ENCODE data around the gene INSC. TPM values are rescaled to one million over a fixed set of nuclear protein-coding genes. Genes with fewer than 3 reads are reported as not detected.

INSC gene
- total RNA-seq, 6 donors from 2014 or later: 0.14 to 1.7 (median 1.0) TPM; not detected in 3

DNA sequence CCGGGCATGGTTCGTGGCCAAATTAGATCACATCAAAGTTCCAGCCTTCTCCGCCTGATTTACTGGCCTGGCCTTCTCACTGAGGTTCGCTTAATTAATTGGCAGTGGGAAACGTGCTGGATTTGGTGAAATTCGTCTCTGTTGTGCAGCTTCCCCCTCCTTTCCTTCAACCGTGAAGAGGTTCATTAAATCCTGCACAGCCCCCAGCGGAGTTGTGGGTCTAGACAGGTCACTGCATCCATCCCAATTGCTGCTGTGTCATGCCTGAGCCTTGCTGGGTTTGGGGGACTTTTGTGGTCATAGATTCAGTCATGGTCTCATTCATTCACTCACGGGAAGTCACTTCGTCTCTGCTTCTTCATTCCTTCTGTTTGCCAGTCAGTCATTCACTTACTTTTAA, 90.0 kb downstream of the INSC start:
- no peaks in the 10 kb centered on the region for H3K4me1 ChIP-seq
- ATAC-seq (ENCODE audit: low FRiP score in 2 of 2): no peak
- H3K36me3 ChIP-seq: no peaks in the 10 kb centered on the region
- H3K27me3 ChIP-seq: no peaks in the 10 kb centered on the region
- TF ChIP-seq, protein P1, sequence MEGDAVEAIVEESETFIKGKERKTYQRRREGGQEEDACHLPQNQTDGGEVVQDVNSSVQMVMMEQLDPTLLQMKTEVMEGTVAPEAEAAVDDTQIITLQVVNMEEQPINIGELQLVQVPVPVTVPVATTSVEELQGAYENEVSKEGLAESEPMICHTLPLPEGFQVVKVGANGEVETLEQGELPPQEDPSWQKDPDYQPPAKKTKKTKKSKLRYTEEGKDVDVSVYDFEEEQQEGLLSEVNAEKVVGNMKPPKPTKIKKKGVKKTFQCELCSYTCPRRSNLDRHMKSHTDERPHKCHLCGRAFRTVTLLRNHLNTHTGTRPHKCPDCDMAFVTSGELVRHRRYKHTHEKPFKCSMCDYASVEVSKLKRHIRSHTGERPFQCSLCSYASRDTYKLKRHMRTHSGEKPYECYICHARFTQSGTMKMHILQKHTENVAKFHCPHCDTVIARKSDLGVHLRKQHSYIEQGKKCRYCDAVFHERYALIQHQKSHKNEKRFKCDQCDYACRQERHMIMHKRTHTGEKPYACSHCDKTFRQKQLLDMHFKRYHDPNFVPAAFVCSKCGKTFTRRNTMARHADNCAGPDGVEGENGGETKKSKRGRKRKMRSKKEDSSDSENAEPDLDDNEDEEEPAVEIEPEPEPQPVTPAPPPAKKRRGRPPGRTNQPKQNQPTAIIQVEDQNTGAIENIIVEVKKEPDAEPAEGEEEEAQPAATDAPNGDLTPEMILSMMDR (IDR thresholded peaks at IDR 0.05): no peak
- TF ChIP-seq POLR2A (IDR thresholded peaks at IDR 0.05): no peak
- no peak for TF ChIP-seq POLR2AphosphoS5 (IDR thresholded peaks at IDR 0.05)
- TF ChIP-seq EP300 (IDR thresholded peaks at IDR 0.05): no peak
- DNase-seq: no peak
- WGBS, 2 donors: 82 to 93% methylated on average over 10 of the region's 10 CpGs
- H3K4me3 ChIP-seq: no peak overlapping the region
- H3K9me3 ChIP-seq: no peaks in the 10 kb centered on the region
- H3K27ac ChIP-seq: no peak overlapping the region

DNA sequence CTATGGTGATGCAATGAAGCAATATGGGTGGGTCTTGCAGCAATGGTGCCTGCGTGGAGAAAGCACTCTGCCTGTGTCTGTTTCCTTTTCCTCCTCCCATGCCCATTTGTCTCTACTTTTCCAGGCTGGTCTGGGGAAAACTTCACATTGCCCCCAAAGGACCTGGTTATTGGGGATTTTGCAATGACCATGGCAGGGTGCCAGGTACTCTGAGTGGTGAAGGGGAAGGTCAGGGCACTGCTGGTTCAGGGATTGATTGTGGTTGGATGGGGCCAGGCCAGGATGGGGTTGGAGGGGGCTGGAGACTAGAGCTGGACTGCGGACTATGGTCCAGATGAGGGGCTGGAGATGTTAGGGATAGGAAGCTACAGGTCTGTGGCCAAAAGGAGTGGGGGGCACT, 92.1 kb downstream of the INSC start:
- TF ChIP-seq POLR2A (IDR thresholded peaks at IDR 0.05) (no peak), POLR2AphosphoS5 (IDR thresholded peaks at IDR 0.05) (no peak), EP300 (IDR thresholded peaks at IDR 0.05) (no peak)
- TF ChIP-seq, protein P1 (IDR thresholded peaks at IDR 0.05): no peak
- Histone ChIP-seq H3K4me1 (no peaks in the 10 kb centered on the region), H3K27ac (no peak overlapping the region), H3K9me3 (no peaks in the 10 kb centered on the region), H3K27me3 (no peaks in the 10 kb centered on the region), H3K36me3 (no peaks in the 10 kb centered on the region), H3K4me3 (no peak overlapping the region)
- WGBS, 2 donors: 71 to 72% methylated on average over 2 of the region's 2 CpGs
- DNase-seq (no peak), ATAC-seq (ENCODE audit: low FRiP score in 2 of 2) (no peak)

DNA sequence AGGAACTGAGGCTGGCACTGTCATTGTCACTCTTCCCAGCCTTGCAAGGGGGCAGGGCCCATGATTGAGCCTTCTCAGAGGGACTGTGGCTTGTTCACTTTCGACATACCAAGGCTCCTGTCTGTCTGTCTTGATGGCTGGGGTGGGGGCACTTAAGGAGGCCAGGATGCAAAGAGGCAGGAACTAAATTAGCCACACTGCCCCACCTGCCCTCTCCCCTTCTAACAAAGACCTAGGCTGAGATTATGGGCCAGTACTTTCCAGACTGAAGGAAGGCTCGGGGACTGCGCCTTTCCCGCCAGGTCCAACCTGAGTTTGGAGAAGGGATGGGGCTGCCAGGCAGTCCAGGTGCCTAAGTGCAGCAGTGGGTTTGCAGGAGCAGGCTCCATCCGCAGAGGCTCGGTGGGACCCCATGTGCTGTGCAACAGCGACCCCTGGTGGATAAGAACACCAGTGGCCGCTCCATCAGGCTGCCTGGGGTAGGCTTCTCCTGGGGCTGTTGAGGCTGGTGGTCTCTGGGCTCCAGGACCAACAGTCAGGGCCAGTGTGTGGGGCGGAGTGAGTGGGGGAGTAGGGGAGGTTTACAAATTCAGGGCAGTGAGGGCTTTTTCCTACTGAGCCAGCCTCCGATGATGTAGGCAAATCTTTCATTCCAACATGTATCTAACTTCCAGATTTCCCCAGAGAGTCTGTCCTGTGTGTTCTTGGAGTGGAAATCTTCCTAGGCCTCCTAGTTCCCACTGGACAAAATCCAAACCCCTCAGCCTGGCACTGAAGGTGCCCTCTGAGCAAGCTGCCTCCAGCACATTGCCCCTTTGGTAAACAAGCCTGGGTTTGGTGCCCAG, 93.9 kb downstream of the INSC start:
- 19 to 83% methylated on average over 1 to 10 of the region's 10 CpGs for WGBS, 2 donors
- no peaks in the 10 kb centered on the region for H3K9me3 ChIP-seq
- no peaks in the 10 kb centered on the region for H3K27me3 ChIP-seq
- no peaks in the 10 kb centered on the region for H3K4me1 ChIP-seq
- DNase-seq (peak; percentile 22 to 78), ATAC-seq (ENCODE audit: low FRiP score in 2 of 2) (peak; percentile 81 to 85)
- no peak overlapping the region for H3K4me3 ChIP-seq
- no peak for TF ChIP-seq EP300 (IDR thresholded peaks at IDR 0.05)
- TF ChIP-seq, protein P1 (IDR thresholded peaks at IDR 0.05): peak; percentile 82 to 94 (median 88)
- no peak overlapping the region for H3K27ac ChIP-seq
- H3K36me3 ChIP-seq: no peaks in the 10 kb centered on the region

DNA sequence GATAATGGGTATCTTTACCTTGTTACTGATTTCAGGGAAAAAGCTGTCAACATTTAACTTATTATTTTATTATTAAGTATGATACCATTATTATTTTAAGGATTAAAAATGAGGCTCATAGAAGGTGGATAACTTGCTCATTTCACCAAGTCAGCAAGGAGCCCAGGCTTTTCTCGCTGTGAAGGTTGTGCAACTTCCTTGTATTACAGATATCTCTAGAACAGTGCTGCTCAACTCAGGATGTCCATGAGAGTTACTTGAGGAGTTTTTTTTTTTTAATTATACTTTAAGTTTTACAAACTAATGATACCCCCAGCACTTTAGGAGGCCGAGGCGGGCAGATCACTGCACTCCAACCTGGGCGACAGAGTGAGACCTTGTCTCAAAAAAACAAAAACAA, 98.2 kb downstream of the INSC start:
- Histone ChIP-seq H3K27me3 (no peaks in the 10 kb centered on the region), H3K36me3 (no peaks in the 10 kb centered on the region), H3K27ac (no peak overlapping the region), H3K9me3 (no peaks in the 10 kb centered on the region), H3K4me1 (no peaks in the 10 kb centered on the region), H3K4me3 (no peak overlapping the region)
- no peak for DNase-seq
- TF ChIP-seq POLR2A (IDR thresholded peaks at IDR 0.05): no peak
- no peak for TF ChIP-seq POLR2AphosphoS5 (IDR thresholded peaks at IDR 0.05)
- no peak for TF ChIP-seq EP300 (IDR thresholded peaks at IDR 0.05)
- TF ChIP-seq, protein P1 (IDR thresholded peaks at IDR 0.05): no peak
- ATAC-seq (ENCODE audit: low FRiP score in 2 of 2): no peak
- 72 to 78% methylated on average over 4 of the region's 4 CpGs for WGBS, 2 donors
